ENCODE results near the gene GRIP1. TPM values are rescaled to one million over a fixed set of nuclear protein-coding genes. Genes with fewer than 3 reads are reported as not detected.

Gene GRIP1
- total and polyA plus RNA-seq, 2 of the 4 experiments (the other 2 are of a cell fraction): under 0.01 to 0.07 TPM

DNA sequence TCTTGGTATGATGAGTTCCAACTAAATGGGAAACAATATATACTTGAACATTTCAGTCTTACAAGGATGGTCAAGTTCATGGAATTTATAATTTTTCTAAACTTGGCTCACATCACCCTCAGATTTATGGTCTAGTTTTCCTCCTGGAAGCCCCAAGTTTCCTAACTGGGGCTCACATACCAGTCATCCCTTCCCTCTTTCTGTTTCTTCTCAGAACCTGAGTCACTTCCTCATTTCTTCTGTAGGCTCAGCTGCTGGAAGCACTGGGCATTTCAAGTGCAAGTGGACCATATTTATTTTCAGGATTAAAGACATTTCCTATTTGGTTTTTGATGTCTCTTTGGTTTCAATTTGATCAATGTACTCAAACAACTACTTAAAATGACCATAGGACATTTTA is 55.4 kb downstream of the GRIP1 start:
- Histone ChIP-seq H2AK5ac (ENCODE audit: low read depth, low read length) (no peak overlapping the region), H3K4me3 (ENCODE audit: insufficient read depth, low read depth, low read length) (no peak overlapping the region), H3K23ac (ENCODE audit: low read depth, low read length) (no peak overlapping the region), H3K56ac (ENCODE audit: extremely low read depth, insufficient read depth, low read length) (no peak overlapping the region), H3K14ac (replicated peaks; ENCODE audit: low read depth, low read length) (no peak overlapping the region), H3K27me3 (ENCODE audit: control insufficient read depth, insufficient read depth, low read length) (peaks cover 5% of the 10 kb centered on the region), H4K20me1 (ENCODE audit: insufficient read depth, low read length) (no peaks in the 10 kb centered on the region), H3K4ac (ENCODE audit: low read depth, low read length) (no peak overlapping the region), H3K79me1 (ENCODE audit: low read depth in 1 of 2, low read length in 2 of 2) (no peaks in the 10 kb centered on the region), H4K8ac (ENCODE audit: low read depth in 2 of 2, low read length in 2 of 2) (no peak overlapping the region), H4K91ac (ENCODE audit: insufficient read depth, low read depth, low read length) (no peak overlapping the region), H3K4me2 (ENCODE audit: low read depth, low read length) (no peak overlapping the region), H3K27ac (ENCODE audit: insufficient read depth, low read length) (no peak overlapping the region), H3K18ac (ENCODE audit: low read depth, low read length) (no peak overlapping the region), H3K9ac (ENCODE audit: low read depth, low read length) (no peak overlapping the region), H3K9me1 (ENCODE audit: insufficient read depth, low read length) (no peaks in the 10 kb centered on the region), H3K4me1 (ENCODE audit: control insufficient read depth, insufficient read depth, low read length) (no peaks in the 10 kb centered on the region), H2AFZ (replicated peaks; ENCODE audit: low read length, poor library complexity) (no peak overlapping the region), H3K36me3 (ENCODE audit: control insufficient read depth, insufficient read depth, low read length) (no peaks in the 10 kb centered on the region), H2BK5ac (ENCODE audit: low read depth, low read length, poor library complexity, severe bottlenecking) (no peak overlapping the region), H2BK15ac (ENCODE audit: low read depth, low read length) (no peak overlapping the region), H2BK20ac (ENCODE audit: low read depth, low read length) (no peak overlapping the region), H2BK120ac (ENCODE audit: low read depth, low read length) (no peak overlapping the region), H3K9me3 (ENCODE audit: control insufficient read depth, insufficient read depth, low read length) (no peaks in the 10 kb centered on the region), H4K5ac (ENCODE audit: low read depth, low read length) (no peak overlapping the region), H2AK9ac (replicated peaks; ENCODE audit: low read depth, low read length, poor library complexity) (no peak overlapping the region)
- intact Hi-C loops (cut with micrococcal nuclease): no loop called here
- BruUV-seq (replicated peaks): no TSS peak
- TF ChIP-seq, protein P1, sequence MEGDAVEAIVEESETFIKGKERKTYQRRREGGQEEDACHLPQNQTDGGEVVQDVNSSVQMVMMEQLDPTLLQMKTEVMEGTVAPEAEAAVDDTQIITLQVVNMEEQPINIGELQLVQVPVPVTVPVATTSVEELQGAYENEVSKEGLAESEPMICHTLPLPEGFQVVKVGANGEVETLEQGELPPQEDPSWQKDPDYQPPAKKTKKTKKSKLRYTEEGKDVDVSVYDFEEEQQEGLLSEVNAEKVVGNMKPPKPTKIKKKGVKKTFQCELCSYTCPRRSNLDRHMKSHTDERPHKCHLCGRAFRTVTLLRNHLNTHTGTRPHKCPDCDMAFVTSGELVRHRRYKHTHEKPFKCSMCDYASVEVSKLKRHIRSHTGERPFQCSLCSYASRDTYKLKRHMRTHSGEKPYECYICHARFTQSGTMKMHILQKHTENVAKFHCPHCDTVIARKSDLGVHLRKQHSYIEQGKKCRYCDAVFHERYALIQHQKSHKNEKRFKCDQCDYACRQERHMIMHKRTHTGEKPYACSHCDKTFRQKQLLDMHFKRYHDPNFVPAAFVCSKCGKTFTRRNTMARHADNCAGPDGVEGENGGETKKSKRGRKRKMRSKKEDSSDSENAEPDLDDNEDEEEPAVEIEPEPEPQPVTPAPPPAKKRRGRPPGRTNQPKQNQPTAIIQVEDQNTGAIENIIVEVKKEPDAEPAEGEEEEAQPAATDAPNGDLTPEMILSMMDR (conservative IDR thresholded peaks at IDR 0.05; ENCODE audit: low read depth, low read length): no peak
- TF ChIP-seq BHLHE40 (IDR thresholded peaks at IDR 0.05; ENCODE audit: low read depth, low read length) (no peak), USF2 (IDR thresholded peaks at IDR 0.05; ENCODE audit: low read depth, low read length) (no peak), ELK1 (IDR thresholded peaks at IDR 0.05; ENCODE audit: borderline replicate concordance, low read depth, low read length) (no peak), MAZ (IDR thresholded peaks at IDR 0.05; ENCODE audit: borderline replicate concordance, low read depth, low read length) (no peak), RFX5 (IDR thresholded peaks at IDR 0.05; ENCODE audit: low read depth, low read length) (no peak), MXI1 (IDR thresholded peaks at IDR 0.05; ENCODE audit: borderline replicate concordance, low read depth, low read length) (no peak), NFE2L2 (IDR thresholded peaks at IDR 0.05; ENCODE audit: low read depth, low read length) (no peak), RAD21 (IDR thresholded peaks at IDR 0.05; ENCODE audit: low read length) (no peak), POLR2A (IDR thresholded peaks at IDR 0.05; ENCODE audit: low read depth, low read length) (no peak), RCOR1 (IDR thresholded peaks at IDR 0.05; ENCODE audit: insufficient replicate concordance, low read length) (no peak), CHD1 (IDR thresholded peaks at IDR 0.05; ENCODE audit: low read depth, low read length) (no peak), CEBPB (IDR thresholded peaks at IDR 0.05; ENCODE audit: low read depth, low read length) (no peak), MAFK (IDR thresholded peaks at IDR 0.05; ENCODE audit: low read depth, low read length) (no peak), SMC3 (IDR thresholded peaks at IDR 0.05; ENCODE audit: low read depth, low read length) (no peak), FOS (IDR thresholded peaks at IDR 0.05; ENCODE audit: low read depth, low read length) (no peak)
- ChIA-PET CTCF (no interaction called here), POLR2A (ENCODE audit: unreplicated experiment) (no interaction called here)
- in situ Hi-C loops (cut with MboI; ENCODE audit: low sequenced_read_pairs): no loop called here
- dilution Hi-C loops (cut with HindIII; ENCODE audit: low sequenced_read_pairs, unreplicated experiment): no loop called here
- DNase-seq (no peak), ATAC-seq (ENCODE audit: low read depth) (no peak)
